ENCODE data around the gene CTNNA2. TPM values are rescaled to one million over a fixed set of nuclear protein-coding genes. Genes with fewer than 3 reads are reported as not detected.
"Not testable (repeated sequence)": the region's sequence is repeated elsewhere in the genome, so short reads cannot be mapped to it uniquely, and the experiment has no call there.

Gene CTNNA2
- polyA plus RNA-seq, 4 donors: 3.9 to 4.6 (median 4.3) TPM

GRCh38 chr2:80120866-80121265, 608.0 kb downstream of the CTNNA2 start:
- no peak for DNase-seq (ENCODE audit: low read depth in 4 of 4, low spot score in 3 of 4)

- no peak for DNase-seq (ENCODE audit: low read depth in 4 of 4, low spot score in 3 of 4)
These were observed 609.8 kb downstream of the CTNNA2 start for GRCh38 chr2:80122675-80123074.

DNA sequence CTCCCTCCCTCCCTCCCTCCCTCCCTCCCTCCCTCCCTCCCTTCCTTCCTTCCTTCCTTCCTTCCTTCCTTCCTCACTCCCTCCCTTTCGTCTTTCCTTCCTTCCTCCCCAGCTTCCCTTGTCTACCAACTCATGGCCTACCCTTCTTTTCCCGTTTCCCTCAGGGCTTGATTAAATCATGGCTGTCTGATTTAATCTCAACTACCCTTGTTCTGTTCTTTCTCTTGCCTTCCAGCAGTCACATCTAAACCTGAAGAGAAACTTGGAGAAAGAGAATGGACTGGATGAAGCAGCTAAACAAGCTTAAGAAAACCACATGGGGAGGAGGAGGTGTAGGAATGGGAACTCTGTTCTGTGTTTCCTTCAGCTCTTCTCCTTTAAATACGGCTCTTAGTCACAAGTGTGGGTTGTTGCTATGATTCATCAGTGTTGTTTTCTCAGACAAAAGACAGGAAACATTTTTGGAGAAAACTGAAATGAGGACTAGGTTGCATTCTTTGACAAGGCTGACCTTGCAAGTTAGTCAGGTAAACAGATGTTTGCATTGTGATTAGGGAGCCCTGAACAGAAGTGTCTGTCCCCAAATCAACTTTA, 613.8 kb downstream of the CTNNA2 start:
- no peak for DNase-seq (ENCODE audit: low read depth in 4 of 4, low spot score in 3 of 4)

DNA sequence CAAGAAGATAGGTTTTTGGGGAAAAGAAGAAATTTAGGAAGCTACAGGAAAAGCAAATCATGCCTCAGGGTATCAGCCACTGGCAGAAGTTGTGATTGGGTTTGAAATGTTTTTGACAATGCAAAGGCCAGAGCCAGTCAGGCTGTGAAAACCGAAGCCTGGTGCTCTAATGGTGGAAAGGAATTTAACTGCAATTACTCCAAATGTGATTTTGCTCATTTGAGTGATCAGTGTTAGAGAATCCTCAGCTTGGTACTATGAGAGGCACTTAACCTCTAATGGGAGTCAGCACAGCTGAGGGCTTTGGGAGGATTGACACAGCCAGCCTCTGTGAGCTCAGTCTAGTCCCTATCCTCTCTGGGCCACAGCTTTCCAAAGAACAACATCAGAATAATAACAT, 615.2 kb downstream of the CTNNA2 start:
- DNase-seq (ENCODE audit: low read depth in 4 of 4, low spot score in 3 of 4): no peak

DNA sequence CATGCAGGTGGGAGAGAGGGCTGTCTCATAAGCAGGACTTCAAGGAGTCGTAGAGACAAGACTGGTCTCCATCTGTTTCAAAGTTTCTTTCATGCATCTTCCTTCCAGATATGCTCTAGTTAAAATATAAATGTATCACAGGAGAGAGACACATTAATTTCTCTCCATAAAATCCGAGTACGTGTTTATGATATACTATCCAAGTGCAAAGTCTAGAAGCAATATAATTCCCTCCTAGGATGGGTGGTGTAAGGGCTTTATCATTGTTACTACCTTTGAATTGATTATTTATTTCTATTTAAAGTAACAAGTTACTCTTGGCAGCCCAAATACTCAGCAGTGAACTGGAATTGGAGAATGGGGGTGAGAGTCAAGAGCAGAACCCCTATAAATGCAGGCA, 619.4 kb downstream of the CTNNA2 start:
- DNase-seq (ENCODE audit: low read depth in 4 of 4, low spot score in 3 of 4): no peak

DNA sequence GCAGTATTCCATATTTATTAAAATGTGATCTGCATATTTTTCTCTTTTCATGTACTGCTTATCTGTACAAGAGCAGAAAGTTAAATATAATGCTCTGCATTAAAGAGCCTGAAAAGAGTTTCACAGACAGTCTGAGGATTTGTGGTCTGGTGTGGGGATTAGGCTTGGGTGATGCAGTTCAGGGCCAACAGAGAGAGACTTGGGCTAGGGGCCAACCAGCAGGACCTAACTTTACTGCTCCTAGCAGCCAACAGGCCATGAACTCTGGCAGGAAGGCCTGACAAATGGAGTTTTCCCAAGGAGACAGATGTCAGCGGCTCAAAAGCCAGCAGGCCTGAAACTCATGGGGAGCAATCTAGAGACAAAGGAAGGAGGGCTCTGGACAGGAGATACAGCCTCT, 622.1 kb downstream of the CTNNA2 start:
- no peak for DNase-seq (ENCODE audit: low read depth in 4 of 4, low spot score in 3 of 4)

DNA sequence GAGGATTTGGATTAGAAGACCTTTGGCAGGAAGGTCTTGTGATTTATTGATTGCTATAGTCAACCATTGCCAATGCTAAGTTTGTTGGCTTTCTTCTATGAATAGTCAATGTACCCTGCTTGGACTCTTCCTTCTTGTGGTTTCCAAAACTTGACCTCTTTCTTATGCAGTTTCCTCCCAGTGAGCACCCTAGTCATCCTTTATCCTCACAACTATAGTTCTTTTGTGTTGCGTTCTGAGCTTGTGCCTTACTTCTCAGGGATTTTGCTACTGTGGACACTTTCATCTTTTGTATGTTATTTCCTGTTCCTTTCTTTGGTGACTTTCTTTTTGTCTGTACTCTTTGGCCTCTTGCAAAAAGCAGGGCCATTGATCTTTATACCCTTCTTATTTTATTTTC, 623.5 kb downstream of the CTNNA2 start:
- DNase-seq (ENCODE audit: low read depth in 4 of 4, low spot score in 3 of 4): no peak

DNA sequence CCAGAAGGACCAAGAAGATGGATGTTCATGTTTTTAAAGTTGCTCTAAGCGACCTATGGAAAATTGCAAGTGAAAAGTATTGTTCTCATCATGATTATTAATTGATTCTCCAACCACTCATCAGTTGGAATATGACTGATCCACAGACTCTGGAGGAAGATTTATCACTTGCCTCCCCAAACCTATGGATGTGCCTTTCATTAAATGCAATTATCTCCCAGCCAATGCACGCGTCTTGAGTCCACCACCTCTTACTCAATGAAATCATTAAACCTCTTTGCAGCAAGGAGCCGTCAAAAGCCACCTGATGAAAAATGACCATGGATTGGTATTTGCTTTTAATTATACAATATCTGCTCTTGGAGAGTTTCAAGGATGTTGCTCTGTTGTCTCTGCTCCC, 626.1 kb downstream of the CTNNA2 start:
- DNase-seq (ENCODE audit: low read depth in 4 of 4, low spot score in 3 of 4): no peak

- no peak for DNase-seq (ENCODE audit: low read depth in 4 of 4, low spot score in 3 of 4)
These were observed 628.3 kb downstream of the CTNNA2 start for GRCh38 chr2:80141007-80141726.

DNA sequence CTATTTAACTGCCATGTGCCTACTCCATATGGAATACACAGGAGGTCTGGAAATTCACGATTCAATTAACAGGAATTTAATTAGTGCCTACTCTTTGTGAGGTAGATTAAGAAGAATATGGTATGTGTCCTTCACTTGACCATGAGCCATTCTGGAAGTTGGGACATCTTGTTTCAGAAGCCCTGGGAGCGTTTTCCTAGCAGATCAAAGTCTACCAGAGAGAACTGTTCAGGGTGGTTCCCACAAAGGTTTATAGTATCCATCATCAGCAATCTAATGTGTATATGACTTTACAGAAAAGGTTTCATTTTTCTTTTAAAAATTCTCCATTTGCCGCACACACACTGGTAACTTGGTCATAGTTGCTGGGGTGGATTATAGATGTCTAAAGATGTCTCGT, 632.6 kb downstream of the CTNNA2 start:
- no peak for DNase-seq (ENCODE audit: low read depth in 4 of 4, low spot score in 3 of 4)

DNA sequence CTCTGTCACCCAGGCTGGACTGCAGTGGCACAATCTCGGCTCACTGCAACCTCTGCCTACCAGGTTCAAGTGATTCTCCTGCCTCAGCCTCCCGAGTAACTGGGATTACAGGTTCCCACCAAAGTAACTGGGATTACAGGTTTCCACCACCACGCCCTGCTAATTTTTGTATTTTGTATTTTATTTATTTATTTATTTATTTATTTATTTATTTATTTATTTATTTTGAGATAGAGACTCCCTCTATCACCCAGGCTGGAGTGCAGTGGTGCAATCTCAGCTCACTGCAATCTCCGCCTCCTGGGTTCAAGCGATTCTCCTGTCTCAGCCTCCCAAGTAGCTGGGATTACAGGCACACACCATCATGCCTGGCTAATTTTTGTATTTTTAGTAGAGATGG, 633.9 kb downstream of the CTNNA2 start:
- not testable (repeated sequence) for DNase-seq (ENCODE audit: low read depth in 4 of 4, low spot score in 3 of 4)

DNA sequence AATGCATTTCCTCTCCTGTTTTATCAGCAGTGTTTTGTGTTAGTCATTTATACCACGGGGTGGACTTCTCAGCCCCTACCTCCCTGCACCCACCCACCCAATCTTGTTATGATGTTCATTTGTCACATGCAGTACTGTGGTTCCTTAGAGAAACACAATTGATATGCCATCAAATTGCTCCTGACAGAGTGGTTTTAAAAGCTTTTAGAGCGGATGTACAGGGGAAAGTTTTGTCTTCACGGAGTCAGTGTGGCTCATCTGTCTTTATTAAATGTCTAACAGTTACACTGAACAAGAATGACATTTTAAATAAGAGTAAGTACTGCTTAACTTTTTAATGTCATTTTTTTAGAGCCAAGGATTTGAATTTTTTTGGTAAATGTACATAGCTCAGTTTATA, 634.8 kb downstream of the CTNNA2 start:
- no peak for DNase-seq (ENCODE audit: low read depth in 4 of 4, low spot score in 3 of 4)

- DNase-seq (ENCODE audit: low read depth in 4 of 4, low spot score in 3 of 4): no peak
These were observed 636.1 kb downstream of the CTNNA2 start for GRCh38 chr2:80148906-80149305.

- no peak for DNase-seq (ENCODE audit: low read depth in 4 of 4, low spot score in 3 of 4)
These were observed 637.1 kb downstream of the CTNNA2 start for GRCh38 chr2:80149991-80150390.

GRCh38 chr2:80151248-80151647, 638.4 kb downstream of the CTNNA2 start:
- no peak for DNase-seq (ENCODE audit: low read depth in 4 of 4, low spot score in 3 of 4)

DNA sequence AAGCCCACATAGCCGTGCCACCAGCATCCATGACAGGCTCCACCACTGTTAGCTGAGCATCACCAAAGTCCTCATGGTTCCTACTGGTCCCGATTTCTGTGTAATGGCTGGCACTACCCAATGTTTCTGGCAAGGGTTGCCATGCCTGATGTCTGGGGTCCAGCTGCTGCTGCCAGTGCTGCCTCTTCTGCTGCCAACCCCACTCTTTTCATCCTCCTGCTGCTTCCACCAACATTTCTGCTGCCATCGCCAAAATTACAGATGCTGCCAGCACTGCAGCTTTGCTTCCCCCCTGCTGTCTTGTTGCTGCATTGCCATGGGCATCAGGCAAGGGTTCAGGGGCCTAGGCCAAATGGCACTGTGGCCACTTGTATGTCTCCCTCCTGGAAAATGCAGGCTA, 638.8 kb downstream of the CTNNA2 start:
- no peak for DNase-seq (ENCODE audit: low read depth in 4 of 4, low spot score in 3 of 4)

- no peak for DNase-seq (ENCODE audit: low read depth in 4 of 4, low spot score in 3 of 4)
These were observed 640.3 kb downstream of the CTNNA2 start for GRCh38 chr2:80153151-80153550.

DNA sequence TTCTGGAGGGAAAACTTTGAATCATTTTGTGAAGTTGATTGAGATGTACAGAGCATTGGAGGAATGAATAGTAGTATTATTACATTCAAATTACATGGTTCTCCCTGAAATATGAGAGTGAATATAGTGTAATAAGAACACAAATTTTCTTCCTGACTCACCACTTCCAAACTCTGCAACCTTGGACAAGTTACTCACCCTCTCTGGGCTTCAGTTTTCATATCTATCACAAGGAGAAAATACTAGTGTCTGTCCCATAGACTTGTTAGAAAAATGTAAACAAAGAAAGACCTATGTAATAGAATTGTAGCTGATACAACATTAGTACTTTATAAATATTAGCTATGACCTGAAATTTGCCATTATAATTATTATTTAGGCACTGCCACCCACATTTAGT, 640.9 kb downstream of the CTNNA2 start:
- DNase-seq (ENCODE audit: low read depth in 4 of 4, low spot score in 3 of 4): no peak

DNA sequence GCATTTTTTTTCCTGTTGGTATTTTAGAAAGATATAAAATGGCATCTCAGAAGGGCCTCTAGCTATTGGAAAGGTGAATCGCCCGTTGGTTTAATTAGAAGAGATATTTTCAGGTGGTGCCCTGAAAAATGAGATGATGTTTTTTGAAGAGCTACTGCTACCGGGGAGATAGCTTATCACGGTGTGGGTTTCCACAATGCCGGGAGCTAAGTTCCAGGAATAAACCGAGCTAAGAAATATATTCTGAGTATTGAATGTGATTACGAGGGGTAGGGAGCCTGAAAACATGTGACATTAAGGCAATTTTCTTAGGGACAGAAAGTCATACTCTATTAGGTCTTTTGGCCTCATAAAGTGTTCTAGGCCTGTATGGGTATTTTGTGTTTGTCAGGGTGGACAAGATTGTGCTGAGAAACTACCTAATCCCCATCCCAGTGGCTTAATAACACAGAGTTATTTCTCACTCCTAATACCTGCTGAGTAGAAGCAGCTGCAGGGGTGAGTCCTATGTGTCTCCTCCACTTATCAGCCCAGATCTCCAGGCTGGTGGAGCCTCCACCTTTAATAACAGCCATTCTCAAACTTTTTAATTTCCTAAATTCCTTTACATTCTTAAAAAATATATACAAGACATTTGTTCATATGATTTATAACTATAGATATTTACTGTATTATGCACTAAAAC, 641.5 kb downstream of the CTNNA2 start:
- DNase-seq (ENCODE audit: low read depth in 4 of 4, low spot score in 3 of 4): no peak

- DNase-seq (ENCODE audit: low read depth in 4 of 4, low spot score in 3 of 4): no peak
These were observed 651.5 kb downstream of the CTNNA2 start for GRCh38 chr2:80164375-80164774.

- DNase-seq (ENCODE audit: low read depth in 4 of 4, low spot score in 3 of 4): no peak
These were observed 653.8 kb downstream of the CTNNA2 start for GRCh38 chr2:80166483-80167171.

All from right renal pelvis (tissue), 4 donors.